Body of pancreas (tissue), 4 donors: ENCODE measurements around the gene SRXN1.

Source experiments
- POLR2A ChIP-seq, 3 donors: fragments of 450-650 bp; IDR thresholded peaks; one replicate each; pipeline ENCODE4 v1.6.1; 2016; ENCODE audit warnings: antibody characterized with exemption in 3 of 3, mild to moderate bottlenecking in 2 of 3
- TF ChIP-seq, protein P1 (sequence below), 7 experiments: fragments of 450-650 bp in 4 of 7; fragments of 200-600 bp in 3 of 7; sonication (generic) in 3 of 7; IDR thresholded peaks; one replicate each; pipeline ENCODE4 v1.5.1; 2016 to 2019; ENCODE audit warnings: antibody characterized with exemption in 7 of 7

DNA sequence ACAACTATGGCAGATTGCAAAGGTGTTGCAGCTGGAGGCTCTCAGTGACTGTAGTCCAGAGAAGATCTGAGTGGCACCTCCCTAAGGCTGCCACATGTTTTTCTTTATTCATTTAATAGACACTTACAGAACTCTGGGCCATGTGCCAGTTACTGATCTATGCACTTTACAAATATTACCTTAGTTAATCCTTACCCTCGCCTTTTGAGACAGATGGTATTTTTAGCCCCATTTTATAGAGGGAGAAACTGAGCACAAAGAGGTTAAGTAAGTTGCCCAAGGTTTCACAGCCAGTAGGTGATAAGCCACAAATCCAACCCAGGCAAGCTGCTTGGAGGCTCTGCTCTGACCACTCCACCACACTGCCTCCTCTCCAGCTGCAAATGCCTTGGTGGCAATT lies 29.1 kb upstream of the SRXN1 start:
- TF ChIP-seq, protein P1, sequence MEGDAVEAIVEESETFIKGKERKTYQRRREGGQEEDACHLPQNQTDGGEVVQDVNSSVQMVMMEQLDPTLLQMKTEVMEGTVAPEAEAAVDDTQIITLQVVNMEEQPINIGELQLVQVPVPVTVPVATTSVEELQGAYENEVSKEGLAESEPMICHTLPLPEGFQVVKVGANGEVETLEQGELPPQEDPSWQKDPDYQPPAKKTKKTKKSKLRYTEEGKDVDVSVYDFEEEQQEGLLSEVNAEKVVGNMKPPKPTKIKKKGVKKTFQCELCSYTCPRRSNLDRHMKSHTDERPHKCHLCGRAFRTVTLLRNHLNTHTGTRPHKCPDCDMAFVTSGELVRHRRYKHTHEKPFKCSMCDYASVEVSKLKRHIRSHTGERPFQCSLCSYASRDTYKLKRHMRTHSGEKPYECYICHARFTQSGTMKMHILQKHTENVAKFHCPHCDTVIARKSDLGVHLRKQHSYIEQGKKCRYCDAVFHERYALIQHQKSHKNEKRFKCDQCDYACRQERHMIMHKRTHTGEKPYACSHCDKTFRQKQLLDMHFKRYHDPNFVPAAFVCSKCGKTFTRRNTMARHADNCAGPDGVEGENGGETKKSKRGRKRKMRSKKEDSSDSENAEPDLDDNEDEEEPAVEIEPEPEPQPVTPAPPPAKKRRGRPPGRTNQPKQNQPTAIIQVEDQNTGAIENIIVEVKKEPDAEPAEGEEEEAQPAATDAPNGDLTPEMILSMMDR (IDR thresholded peaks at IDR 0.05) = no peak
- no peak for TF ChIP-seq POLR2A (IDR thresholded peaks at IDR 0.05)
